ENCODE data around the gene BICRAL.
"Not testable (repeated sequence)": the region's sequence is repeated elsewhere in the genome, so short reads cannot be mapped to it uniquely, and the experiment has no call there.

The BICRAL gene

DNA sequence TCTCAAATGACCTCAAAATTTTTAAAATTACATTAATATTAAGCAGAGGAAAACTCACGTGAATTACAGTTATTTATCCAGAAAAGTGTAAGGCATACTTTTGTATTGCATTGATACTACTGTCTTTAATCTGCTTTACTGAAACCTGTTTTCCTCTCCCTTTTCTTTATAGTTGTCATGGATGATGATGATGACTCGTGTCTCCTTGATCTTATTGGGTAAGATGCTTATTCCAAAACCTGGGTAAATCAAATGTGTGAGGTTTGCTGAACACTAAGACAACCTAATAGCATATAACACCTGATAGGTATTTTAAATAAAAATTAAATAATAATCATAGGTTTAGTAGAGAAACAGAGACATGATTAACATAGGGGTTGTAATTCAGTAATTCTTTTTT is 40.0 kb downstream of the BICRAL start:
- DNase-seq (ENCODE audit: insufficient read length, low spot score) (no peak), FAIRE-seq (no peak)

DNA sequence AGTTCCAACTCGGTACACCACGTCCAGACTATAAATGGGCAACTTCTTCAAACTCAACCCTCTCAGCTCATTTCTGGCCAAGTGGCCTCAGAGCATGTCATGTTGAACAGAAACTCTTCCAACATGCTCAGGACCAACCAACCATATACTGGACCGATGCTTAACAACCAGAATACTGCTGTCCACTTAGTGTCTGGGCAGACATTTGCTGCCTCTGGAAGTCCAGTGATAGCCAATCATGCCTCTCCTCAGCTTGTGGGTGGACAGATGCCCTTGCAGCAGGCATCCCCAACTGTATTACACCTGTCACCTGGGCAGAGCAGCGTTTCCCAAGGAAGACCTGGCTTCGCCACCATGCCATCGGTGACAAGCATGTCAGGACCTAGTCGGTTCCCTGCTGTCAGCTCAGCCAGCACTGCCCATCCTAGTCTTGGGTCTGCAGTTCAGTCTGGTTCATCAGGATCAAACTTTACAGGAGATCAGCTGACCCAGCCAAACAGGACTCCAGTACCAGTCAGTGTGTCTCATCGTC is 47.8 kb downstream of the BICRAL start:
- FAIRE-seq (no peak), DNase-seq (ENCODE audit: insufficient read length, low spot score) (no peak)

DNA sequence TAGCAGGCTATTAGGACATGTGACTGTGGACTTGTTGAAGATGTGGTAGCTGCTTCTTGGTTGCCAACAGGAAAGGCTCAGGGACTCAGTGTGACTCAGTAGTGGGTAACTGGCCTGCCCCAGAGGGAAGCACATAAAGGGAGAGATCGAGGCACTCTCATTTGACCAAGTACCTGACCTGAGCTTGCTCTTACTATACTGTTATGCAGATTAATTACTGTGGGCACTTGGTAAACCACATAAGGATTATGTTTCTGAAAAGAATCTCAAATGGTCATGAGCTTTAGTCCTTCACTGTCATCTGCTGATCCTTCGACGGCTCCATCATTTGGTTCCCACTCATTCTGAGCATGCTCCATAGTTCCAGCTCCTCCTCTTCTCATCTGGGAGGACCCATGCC is 49.4 kb downstream of the BICRAL start:
- FAIRE-seq = no peak
- no peak for DNase-seq (ENCODE audit: insufficient read length, low spot score)

DNA sequence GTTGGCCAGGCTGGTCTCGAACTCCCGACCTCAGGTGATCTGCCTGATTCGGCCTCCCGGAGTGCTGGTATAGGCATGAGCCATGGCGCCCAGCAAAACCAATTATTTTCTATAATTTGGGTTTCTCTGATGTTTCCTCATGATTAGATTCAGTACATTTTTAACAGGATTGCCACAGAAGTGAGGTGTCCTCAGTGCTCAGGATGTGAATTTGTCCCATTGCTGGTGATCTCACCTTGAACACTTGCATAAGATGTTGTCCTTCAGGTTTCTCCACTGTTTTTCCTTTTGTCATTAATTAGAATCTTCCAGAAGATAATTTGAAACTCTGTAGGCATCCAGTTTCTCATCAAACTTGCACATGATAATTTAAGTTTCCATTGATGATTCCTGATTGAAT is 52.2 kb downstream of the BICRAL start:
- no peak for DNase-seq (ENCODE audit: insufficient read length, low spot score)
- FAIRE-seq = no peak

DNA sequence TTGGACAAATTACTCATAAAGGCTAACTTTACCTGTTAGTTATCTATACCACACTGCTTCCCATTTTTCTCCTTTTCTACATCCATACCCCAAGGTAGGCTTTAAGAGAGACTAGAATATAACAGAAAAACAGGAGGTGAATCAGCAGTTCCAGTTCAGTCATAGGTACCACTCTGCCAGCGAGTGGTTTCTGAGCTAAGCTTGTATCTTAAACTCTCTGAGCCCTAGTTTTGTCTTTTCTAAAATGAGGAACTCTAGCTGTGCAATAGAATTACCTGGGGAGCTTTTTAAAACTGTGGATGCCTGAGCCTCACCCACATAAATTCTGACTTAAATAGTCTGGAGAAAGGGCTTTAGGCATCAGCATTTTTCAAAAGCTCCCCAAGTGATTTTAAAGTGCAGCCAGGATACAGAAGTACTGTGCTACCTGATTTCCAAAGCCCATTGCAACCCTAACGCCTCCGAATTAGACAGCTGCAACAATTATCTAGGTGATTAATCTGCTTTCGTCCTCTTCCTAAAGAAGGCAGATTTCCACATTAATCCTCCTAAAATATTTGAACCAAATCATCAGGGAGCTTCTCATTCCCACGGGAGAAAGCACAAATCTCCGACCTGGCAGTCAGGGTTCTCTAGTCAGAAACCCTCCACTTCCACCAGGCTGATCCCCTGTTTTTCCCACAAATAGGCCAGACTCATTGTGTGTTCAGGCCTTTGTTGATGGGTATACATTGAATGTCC is 60.2 kb downstream of the BICRAL start:
- DNase-seq (ENCODE audit: insufficient read length, low spot score) (no peak), FAIRE-seq (no peak)

DNA sequence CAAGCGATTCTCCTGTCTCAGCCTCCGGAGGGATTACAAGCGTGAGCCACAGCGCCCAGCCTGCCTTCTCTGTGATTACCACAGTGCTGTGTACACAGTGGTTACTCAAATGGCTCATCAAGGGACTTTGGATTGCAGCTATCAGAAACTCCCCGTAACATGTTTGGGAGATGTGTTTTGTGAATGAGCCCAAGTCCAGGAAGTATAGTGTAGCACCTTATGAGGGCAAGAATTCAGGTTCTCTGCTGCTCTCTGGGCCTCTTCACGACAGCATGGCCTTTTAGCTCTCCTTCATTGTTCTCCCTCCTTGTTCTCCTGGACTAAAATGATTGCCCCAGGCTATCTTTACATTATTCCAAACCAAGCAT is 63.5 kb downstream of the BICRAL start:
- DNase-seq (ENCODE audit: insufficient read length, low spot score) = no peak
- FAIRE-seq = no peak

DNA sequence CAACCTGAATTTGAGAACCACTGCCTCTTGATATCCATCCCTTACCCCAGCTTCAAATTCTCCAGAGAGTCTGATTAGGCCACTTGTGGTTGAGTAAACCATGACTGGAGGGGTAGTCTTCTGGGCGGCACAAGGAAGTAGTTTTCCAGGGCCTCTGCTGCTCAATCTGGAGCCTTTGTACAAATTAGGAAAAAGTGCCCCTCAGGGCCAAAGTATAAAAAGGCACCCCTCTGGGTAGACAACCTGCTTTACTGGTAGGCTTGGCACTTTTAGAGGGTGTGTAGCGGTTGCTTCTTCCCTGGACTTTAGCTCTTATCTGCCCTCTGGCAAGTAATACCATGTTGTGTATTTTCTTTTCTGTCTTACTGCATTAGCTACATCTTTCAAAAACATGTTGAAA is 64.7 kb downstream of the BICRAL start:
- DNase-seq (ENCODE audit: insufficient read length, low spot score) (no peak), FAIRE-seq (no peak)

DNA sequence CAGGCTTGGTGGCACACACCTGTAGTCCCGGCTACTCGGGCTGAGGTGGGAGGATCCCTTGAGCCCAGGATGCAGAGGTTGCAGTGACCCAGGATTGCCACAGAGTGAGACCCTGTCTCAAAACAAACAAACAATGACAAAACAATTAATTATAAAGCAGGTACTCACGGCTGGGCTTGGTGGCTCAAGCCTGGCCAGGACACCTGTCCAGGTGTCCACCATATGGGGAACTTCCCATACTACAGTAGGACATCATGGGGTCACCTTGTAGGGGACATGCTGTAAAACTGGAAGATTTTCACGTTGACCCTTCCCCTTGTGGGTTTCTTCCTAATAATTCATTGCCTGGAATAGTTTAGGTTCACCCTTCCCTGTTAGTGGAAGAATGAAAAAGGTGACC is 66.8 kb downstream of the BICRAL start:
- no peak for FAIRE-seq

DNA sequence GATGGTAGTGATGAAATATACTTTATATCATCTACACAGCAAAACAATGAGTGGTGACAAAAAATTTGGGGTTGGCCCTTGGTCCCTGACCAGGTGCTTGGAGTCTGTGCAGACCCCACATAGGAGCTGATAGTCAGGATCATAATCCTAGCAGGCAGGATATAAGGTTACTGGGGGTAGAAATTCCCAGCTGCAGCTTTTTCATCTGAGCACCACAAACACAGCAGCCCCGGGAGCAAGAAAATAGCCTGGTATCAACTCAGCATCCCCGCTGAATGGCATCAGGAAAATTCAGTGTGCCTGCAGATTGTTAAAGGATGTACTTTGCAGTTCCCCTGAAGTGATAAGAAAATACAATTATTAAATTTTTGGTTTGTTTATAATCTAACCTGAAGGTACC is 69.7 kb downstream of the BICRAL start:
- FAIRE-seq (no peak), DNase-seq (ENCODE audit: insufficient read length, low spot score) (no peak)

More for the DNA sequence above, 66.8 kb downstream of the BICRAL start:
- no peak for DNase-seq (ENCODE audit: insufficient read length, low spot score)

DNA sequence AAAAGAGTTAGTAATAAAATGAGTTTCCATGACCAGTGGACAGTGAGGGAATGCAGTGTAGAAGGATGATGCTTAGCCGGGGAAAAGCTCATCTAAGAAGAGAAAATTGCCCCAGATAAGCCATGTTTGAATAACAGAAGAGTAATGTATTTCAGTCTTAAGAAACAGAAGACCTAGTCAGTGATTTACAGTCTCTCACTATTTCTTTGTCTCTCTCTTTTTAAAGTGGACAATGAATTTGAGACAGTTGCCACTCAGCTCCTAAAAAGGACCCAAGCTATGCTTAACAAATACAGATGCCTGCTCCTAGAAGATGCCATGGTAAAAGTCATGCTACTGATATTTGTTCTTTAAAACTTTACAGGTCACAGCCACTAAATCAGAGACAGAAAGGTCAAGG is 78.2 kb downstream of the BICRAL start:
- FAIRE-seq = no peak

DNA sequence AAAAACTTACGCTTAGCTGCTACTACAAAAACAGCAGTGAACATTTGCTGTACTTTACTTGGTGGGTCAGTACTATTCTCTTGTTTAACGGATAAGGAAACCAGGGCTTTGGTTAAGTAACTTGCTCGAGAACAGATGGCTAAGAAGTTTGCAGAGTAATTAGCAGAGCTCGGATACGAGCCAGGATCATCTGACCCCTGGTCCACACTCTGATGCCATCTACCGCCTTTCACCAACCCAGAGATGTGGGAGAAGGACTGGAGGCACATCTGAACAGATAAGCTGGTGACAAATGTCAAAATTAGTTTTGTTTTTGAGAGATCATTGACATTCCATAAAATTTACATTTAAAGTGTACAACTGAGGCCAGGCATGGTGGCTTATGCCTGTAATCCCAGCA is 78.6 kb downstream of the BICRAL start:
- FAIRE-seq (no peak), DNase-seq (ENCODE audit: insufficient read length, low spot score) (no peak)

More for the DNA sequence above, 78.2 kb downstream of the BICRAL start:
- DNase-seq (ENCODE audit: insufficient read length, low spot score) = no peak

DNA sequence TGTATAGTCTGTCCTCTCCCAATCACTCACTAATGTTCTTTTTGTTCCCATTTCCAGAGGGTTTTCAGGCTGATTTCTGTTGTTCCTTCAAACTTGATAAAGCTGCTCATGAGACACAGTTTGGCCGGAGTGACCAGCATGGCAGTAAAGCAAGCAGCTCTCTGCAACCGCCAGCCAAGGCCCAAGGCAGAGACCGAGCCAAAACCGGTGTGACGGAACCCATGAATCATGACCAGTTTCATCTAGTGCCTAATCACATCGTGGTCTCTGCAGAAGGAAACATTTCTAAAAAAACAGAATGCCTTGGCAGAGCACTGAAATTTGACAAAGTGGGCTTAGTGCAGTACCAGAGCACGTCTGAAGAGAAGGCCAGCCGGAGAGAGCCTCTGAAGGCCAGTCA is 82.8 kb downstream of the BICRAL start:
- FAIRE-seq = no peak
- no peak for DNase-seq (ENCODE audit: insufficient read length, low spot score)

DNA sequence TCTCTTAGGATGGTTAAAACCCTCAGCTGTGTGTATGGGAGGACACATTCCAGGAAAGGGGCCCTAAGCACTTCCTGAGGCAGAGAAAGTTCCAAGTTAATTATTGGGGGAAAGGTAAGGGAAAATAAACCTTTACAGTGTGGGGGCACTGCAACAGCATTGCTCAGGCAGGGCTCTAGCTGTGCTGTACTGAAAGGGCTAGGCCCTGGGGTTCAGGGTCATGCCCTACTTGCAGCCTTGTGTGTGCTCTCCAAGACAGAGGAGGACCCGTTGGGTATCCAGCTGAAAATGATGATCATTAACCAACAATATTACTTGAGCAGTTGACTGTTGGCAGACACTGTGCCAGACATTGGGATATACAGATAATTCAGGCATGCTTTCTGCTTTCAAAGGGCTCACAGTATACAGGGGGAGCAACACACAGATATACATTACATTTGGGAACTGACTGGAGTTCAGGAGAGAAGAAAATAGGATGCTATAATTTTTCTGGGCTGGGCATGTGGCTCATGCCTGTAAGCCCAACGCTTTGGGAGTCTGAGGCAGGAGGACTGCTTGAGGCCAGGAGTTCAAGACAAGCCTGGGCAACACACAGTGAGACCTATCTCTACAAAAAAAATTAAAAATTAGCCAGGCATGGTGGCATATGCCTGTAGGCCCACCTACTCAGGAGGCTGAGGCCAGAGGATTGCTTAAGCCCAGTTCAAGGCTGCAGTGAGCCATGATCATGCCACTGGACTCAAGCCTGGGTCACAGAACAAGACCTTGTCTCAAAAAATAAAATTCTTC is 88.5 kb downstream of the BICRAL start:
- FAIRE-seq = no peak
- no peak for DNase-seq (ENCODE audit: insufficient read length, low spot score)

DNA sequence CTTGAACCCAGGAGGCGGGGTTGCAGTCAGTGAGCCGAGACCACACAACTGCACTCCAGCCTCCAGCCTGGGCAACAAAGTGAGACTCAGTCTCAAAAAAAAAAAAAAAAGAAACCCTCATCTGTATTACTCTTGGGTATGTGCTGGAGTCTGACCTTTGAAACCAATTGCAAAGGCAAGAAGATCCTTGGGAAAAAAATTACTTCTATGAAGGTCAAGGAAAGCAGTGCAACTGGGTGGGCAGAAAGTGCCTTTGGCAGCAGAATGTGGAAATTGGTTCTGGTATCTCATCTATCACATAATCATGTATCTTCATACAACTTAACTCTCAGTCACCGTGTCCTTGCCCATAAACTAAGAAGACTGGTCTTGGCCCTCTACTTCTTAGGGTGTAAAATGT is 89.9 kb downstream of the BICRAL start:
- no peak for DNase-seq (ENCODE audit: insufficient read length, low spot score)
- no peak for FAIRE-seq

DNA sequence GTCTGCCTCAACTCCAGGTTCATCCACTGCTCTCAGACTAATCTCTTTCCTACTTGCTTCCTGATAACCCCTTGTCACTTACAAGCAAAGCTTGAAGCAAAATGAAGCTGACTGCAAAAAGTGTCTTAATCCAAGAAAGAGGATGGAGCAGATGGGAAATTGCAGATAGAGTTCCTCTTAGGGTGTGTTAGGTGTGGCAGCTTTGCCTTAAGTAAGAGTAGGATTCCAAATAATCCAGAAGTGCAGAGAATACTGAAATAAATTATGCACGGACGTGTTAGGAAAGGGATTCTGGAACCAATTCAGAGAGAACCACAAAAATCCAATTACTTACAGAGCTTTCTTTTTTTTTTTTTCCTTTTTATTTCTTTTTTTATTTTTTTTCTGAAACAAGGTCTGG is 91.5 kb downstream of the BICRAL start:
- no peak for DNase-seq (ENCODE audit: insufficient read length, low spot score)
- FAIRE-seq = no peak

DNA sequence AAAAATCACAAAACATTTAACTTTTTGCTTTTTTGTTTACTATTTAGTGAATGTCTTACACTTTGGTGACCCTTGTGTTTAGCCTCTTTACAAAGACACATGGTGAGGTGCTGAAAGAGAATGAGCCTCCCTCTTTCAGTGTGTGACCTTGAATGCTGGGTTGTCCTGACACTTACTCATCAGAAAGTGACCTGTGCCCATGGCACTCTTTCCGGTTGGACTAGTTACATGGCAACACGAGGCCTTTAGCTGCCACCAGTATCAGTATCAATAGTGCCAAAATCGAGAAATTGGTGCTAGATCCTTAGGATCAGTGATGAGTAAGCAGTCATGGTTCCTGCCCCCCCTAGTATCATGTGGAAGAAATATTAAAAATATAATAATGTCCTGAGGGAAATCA is 95.8 kb downstream of the BICRAL start:
- no peak for FAIRE-seq
- DNase-seq (ENCODE audit: insufficient read length, low spot score) = no peak

DNA sequence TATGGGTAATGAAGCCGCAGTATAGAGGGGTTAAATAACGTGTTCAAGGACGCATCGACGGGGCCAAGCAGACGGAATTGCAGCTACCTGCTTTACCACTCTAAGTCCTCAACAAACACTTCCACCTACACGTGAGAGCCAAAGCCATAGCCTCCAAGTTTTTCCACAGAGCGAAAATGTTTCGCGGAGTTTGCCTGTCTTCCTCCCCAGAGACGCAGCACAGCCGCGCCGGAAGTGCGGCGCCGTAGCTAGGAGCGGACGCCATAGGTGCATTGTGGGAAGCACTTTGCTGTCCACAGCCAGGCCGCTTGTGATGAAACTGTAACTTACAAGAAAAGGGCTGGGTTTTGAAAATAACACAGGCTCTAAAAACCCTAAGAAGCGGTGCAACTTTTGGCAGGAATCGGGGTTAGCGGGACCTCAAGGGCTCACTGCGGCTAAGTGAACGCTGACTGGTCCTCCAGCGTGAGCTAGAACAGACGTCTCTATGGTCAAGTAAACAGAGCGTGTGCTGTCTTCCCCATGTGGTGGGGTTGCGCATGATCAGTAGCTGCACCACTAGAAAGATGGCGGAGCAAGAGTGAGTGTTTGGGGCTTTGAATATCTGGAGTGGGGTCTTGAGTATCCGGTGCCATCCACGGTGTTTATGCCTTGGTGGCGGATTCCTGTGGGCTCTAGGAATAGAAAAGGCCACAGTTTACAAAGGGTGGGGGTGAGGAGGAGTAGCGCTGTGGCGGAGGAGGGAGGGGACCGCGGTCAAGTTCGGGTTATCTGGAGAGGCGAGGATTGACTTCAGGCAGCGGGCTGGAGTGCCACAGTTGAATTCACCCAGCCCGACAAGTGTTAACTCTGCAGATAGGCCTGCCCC is 97.8 kb downstream of the BICRAL start, which contains the start of gene RPL7L1:
Gene RPL7L1 (plus strand): TSS at position 245 of the 868 bp plus-strand sequence. CDS start 295 bp downstream, at position 540.
- DNase-seq (ENCODE audit: insufficient read length, low spot score) (peak; percentile 80), FAIRE-seq (peak; percentile 83)

DNA sequence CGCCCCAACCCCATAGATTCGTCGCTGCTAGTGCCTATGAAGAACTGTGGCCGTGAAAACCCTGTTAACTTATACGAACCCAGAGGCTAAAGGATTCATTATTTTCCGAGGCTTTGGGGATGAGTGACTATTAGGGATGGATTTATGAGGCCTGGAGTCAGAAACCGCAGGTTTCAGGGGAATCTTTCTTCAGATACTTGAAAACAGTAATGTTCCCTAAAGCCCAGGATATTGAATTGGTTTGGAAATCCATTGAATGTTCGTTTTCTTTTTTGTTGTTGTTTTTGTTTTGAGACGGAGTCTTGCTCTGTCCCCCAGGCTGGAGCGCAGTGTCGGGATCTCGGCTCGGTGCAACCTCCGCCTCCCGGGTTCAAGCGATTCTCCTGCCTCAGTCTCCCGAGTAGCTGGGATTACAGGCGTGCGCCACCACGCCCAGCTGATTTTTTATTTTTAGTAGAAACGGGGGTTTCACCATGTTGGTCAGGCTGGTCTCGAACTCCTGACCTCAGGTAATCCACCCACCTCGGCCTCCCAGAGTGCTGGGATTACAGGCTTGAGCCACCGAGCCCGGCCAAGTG is 98.5 kb downstream of the BICRAL start:
- DNase-seq (ENCODE audit: insufficient read length, low spot score); FAIRE-seq: not testable (repeated sequence)

DNA sequence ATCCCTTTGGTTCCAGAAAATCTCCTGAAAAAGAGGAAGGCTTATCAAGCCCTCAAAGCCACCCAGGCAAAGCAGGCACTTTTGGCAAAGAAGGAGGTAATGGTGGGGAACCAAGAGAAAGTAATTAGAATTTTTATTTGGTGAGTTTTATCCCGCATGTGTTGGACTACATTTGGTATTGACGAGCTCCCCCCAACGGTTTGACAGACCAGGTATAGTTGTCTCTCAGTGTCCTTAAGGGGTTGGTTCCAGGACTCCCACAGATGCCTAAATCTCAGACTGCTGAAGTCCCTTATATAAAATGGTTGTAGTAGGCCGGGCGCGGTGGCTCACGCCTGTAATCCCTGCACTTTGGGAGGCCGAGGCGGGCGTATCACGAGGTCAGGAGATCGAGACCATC is 99.0 kb downstream of the BICRAL start:
- not testable (repeated sequence) for FAIRE-seq; DNase-seq (ENCODE audit: insufficient read length, low spot score)

DNA sequence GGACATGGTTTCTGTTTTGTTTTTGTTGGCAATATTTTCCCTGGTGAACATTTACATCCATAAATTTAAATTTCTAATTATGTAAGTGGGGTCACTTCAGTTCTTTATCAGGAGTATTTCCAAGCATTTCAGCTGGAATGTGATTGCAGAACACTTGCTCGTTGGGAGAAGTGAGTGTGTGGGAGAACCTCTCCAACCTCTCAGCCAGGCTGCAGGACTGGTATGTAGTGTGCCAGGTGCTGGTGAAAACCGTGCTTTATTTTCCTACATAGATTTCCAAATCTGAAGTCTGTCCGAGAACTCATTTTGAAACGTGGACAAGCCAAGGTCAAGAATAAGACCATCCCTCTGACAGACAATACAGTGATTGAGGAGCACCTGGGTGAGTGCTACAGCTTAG is 103.8 kb downstream of the BICRAL start:
- DNase-seq (ENCODE audit: insufficient read length, low spot score) (no peak), FAIRE-seq (no peak)

Measured in HTR-8/SVneo (cell line).